ENCODE data around the gene SLC32A1. TPM values are rescaled to one million over a fixed set of nuclear protein-coding genes. Genes with fewer than 3 reads are reported as not detected.
A peak's percentile ranks its signal among the peaks of the same experiment; 100 is the strongest.

Gene SLC32A1
- total and polyA plus RNA-seq, 2 of the 13 experiments (the other 11 are each of a cell fraction or from before 2014, with no cell fraction given), result not detected

DNA sequence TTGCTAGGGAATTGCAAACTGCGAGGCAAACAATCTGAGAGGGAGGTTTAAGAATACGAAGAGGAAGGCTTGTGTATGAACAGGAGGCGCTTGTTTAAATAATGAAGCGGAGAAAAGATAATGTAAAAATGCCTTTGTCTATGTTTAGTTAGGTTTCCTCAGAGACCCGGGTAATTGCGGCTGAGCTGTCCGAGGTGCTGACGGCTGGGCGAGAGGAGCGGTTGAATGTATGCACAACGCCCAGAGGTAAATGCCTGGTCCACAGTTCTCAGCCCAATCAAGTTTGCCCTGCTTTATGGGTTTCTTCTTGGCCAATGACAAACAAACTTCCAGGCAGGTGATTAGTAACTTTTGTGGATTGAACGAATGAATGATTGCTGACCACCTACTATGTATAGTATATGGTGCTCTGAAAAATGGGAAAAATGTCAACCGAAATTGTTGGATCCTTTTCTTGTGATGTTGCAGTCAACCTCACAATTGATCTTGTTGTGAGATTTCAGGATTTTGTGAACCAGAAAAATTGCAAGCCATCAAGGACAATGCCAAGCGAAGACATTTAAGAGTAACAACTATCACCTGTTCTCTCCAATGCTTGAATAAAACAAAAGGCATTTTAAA, 38.3 kb upstream of the SLC32A1 start (continued):
- TF ChIP-seq ZNF329 (CRISPR knock-in tag; IDR thresholded peaks at IDR 0.05; ENCODE audit: low read depth) (peak; percentile 66; the same call in 1 of the 2 replicates), ZNF720 (CRISPR knock-in tag; IDR thresholded peaks at IDR 0.05) (peak; percentile 76; the same call in 1 of the 2 replicates), SNRNP70 (IDR thresholded peaks at IDR 0.05; ENCODE audit: low read depth, low read length) (no peak), RARA (CRISPR knock-in tag; IDR thresholded peaks at IDR 0.05) (peak; percentile 81), SOX6 (IDR thresholded peaks at IDR 0.05) (no peak), SOX6 (CRISPR knock-in tag; IDR thresholded peaks at IDR 0.05) (0 out of 2 replicates have a peak, but pooled peaks have one; percentile 50), NFIC (IDR thresholded peaks at IDR 0.05; ENCODE audit: low read length) (no peak), HIVEP1 (CRISPR knock-in tag; IDR thresholded peaks at IDR 0.05) (peak; percentile 36; the same call in 1 of the 2 replicates), ZNF510 (CRISPR knock-in tag; IDR thresholded peaks at IDR 0.05; ENCODE audit: low read depth) (peak; percentile 91), NCOA1 (CRISPR knock-in tag; IDR thresholded peaks at IDR 0.05) (0 out of 2 replicates have a peak, but pooled peaks have one; percentile 53), ZNF335 (CRISPR knock-in tag; IDR thresholded peaks at IDR 0.05) (peak; percentile 90), GPN1 (CRISPR knock-in tag; IDR thresholded peaks at IDR 0.05; ENCODE audit: borderline replicate concordance) (peak; percentile 78; the same call in 1 of the 2 replicates), DPF2 (CRISPR knock-in tag; IDR thresholded peaks at IDR 0.05; ENCODE audit: borderline replicate concordance, low read depth) (no peak), KLF6 (CRISPR knock-in tag; IDR thresholded peaks at IDR 0.05) (peak; percentile 99)
- TF ChIP-seq, protein P1, sequence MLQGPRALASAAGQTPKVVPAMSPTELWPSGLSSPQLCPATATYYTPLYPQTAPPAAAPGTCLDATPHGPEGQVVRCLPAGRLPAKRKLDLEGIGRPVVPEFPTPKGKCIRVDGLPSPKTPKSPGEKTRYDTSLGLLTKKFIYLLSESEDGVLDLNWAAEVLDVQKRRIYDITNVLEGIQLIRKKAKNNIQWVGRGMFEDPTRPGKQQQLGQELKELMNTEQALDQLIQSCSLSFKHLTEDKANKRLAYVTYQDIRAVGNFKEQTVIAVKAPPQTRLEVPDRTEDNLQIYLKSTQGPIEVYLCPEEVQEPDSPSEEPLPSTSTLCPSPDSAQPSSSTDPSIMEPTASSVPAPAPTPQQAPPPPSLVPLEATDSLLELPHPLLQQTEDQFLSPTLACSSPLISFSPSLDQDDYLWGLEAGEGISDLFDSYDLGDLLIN (CRISPR knock-in tag; IDR thresholded peaks at IDR 0.05; ENCODE audit: borderline replicate concordance), result peak; percentile 33; the same call in 1 of the 2 replicates
- TF ChIP-seq, protein P2, sequence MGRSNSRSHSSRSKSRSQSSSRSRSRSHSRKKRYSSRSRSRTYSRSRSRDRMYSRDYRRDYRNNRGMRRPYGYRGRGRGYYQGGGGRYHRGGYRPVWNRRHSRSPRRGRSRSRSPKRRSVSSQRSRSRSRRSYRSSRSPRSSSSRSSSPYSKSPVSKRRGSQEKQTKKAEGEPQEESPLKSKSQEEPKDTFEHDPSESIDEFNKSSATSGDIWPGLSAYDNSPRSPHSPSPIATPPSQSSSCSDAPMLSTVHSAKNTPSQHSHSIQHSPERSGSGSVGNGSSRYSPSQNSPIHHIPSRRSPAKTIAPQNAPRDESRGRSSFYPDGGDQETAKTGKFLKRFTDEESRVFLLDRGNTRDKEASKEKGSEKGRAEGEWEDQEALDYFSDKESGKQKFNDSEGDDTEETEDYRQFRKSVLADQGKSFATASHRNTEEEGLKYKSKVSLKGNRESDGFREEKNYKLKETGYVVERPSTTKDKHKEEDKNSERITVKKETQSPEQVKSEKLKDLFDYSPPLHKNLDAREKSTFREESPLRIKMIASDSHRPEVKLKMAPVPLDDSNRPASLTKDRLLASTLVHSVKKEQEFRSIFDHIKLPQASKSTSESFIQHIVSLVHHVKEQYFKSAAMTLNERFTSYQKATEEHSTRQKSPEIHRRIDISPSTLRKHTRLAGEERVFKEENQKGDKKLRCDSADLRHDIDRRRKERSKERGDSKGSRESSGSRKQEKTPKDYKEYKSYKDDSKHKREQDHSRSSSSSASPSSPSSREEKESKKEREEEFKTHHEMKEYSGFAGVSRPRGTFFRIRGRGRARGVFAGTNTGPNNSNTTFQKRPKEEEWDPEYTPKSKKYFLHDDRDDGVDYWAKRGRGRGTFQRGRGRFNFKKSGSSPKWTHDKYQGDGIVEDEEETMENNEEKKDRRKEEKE (IDR thresholded peaks at IDR 0.05), result no peak
- TF ChIP-seq, protein P3, sequence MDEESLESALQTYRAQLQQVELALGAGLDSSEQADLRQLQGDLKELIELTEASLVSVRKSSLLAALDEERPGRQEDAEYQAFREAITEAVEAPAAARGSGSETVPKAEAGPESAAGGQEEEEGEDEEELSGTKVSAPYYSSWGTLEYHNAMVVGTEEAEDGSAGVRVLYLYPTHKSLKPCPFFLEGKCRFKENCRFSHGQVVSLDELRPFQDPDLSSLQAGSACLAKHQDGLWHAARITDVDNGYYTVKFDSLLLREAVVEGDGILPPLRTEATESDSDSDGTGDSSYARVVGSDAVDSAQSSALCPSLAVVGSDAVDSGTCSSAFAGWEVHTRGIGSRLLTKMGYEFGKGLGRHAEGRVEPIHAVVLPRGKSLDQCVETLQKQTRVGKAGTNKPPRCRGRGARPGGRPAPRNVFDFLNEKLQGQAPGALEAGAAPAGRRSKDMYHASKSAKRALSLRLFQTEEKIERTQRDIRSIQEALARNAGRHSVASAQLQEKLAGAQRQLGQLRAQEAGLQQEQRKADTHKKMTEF (CRISPR knock-in tag; IDR thresholded peaks at IDR 0.05), result peak; percentile 75; the same call in 1 of the 2 replicates
- TF ChIP-seq, protein P4, sequence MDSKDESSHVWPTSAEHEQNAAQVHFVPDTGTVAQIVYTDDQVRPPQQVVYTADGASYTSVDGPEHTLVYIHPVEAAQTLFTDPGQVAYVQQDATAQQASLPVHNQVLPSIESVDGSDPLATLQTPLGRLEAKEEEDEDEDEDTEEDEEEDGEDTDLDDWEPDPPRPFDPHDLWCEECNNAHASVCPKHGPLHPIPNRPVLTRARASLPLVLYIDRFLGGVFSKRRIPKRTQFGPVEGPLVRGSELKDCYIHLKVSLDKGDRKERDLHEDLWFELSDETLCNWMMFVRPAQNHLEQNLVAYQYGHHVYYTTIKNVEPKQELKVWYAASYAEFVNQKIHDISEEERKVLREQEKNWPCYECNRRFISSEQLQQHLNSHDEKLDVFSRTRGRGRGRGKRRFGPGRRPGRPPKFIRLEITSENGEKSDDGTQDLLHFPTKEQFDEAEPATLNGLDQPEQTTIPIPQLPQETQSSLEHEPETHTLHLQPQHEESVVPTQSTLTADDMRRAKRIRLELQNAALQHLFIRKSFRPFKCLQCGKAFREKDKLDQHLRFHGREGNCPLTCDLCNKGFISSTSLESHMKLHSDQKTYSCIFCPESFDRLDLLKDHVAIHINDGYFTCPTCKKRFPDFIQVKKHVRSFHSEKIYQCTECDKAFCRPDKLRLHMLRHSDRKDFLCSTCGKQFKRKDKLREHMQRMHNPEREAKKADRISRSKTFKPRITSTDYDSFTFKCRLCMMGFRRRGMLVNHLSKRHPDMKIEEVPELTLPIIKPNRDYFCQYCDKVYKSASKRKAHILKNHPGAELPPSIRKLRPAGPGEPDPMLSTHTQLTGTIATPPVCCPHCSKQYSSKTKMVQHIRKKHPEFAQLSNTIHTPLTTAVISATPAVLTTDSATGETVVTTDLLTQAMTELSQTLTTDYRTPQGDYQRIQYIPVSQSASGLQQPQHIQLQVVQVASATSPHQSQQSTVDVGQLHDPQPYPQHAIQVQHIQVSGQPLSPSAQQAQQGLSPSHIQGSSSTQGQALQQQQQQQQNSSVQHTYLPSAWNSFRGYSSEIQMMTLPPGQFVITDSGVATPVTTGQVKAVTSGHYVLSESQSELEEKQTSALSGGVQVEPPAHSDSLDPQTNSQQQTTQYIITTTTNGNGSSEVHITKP (CRISPR knock-in tag; IDR thresholded peaks at IDR 0.05; ENCODE audit: low read depth), result peak; percentile 65; the same call in 1 of the 2 replicates
- TF ChIP-seq, protein P5, sequence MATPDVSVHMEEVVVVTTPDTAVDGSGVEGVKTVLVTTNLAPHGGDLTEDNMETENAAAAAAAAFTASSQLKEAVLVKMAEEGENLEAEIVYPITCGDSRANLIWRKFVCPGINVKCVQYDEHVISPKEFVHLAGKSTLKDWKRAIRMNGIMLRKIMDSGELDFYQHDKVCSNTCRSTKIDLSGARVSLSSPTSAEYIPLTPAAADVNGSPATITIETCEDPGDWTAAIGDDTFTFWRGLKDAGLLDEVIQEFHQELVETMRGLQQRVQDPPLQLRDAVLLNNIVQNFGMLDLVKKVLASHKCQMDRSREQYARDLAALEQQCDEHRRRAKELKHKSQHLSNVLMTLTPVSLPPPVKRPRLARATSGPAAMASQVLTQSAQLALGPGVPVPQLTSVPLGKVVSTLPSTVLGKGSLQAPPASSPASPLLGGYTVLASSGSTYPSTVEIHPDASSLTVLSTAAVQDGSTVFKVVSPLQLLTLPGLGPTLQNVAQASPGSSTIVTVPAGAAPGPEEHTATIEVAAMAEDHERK (CRISPR knock-in tag; IDR thresholded peaks at IDR 0.05; ENCODE audit: low read depth), result no peak
